Endodermal cell (in vitro differentiated cells): ENCODE measurements around the gene FARP1. TPM values are rescaled to one million over a fixed set of nuclear protein-coding genes. Genes with fewer than 3 reads are reported as not detected.
A peak's percentile ranks its signal among the peaks of the same experiment; 100 is the strongest.

ENCODE experiments used
- DNase-seq: peaks from one replicate; pipeline ENCODE4 v3.0.0-alpha.2; 2017
- H3K27ac ChIP-seq: 2 replicates; pipeline ENCODE4 v1.5.1; 2013; ENCODE audit warnings: mild to moderate bottlenecking, low read depth, low read length, moderate library complexity
- H3K27me3 ChIP-seq: 2 replicates; pipeline ENCODE4 v1.6.1; 2013; ENCODE audit warnings: mild to moderate bottlenecking, low read length, moderate library complexity; ENCODE audit not compliant: insufficient read depth, control insufficient read depth, poor library complexity, severe bottlenecking
- H3K36me3 ChIP-seq: 2 replicates; pipeline ENCODE4 v1.7.0; 2013; ENCODE audit warnings: mild to moderate bottlenecking, low read length, moderate library complexity; ENCODE audit not compliant: control insufficient read depth, insufficient read depth
- H3K4me1 ChIP-seq: one replicate; pipeline ENCODE4 v1.7.0; 2013; ENCODE audit warnings: low read length; ENCODE audit not compliant: control insufficient read depth, insufficient read depth
- H3K4me3 ChIP-seq: 2 replicates; pipeline ENCODE4 v1.5.1; 2013; ENCODE audit warnings: mild to moderate bottlenecking, low read length, moderate library complexity
- H3K9ac ChIP-seq: 2 replicates; pipeline ENCODE4 v1.6.1; 2013; ENCODE audit warnings: mild to moderate bottlenecking, low read length, moderate library complexity; ENCODE audit not compliant: poor library complexity, severe bottlenecking; ENCODE audit errors: extremely low read depth
- H3K9me3 ChIP-seq: 2 replicates; pipeline ENCODE4 v1.6.1; 2013; ENCODE audit warnings: mild to moderate bottlenecking, low read length, moderate library complexity; ENCODE audit not compliant: control insufficient read depth
- H3K27ac Mint-ChIP-seq: 2 replicates; pipeline ENCODE4 v1.8.0; 2020; ENCODE audit warnings: mixed read lengths
- H3K27me3 Mint-ChIP-seq: 2 replicates; pipeline ENCODE4 v1.8.0; 2021; ENCODE audit warnings: mild to moderate bottlenecking, mixed read lengths; ENCODE audit not compliant: insufficient read depth
- H3K36me3 Mint-ChIP-seq: 2 replicates; pipeline ENCODE4 v1.8.0; 2020; ENCODE audit warnings: low read depth, mixed read lengths
- H3K4me1 Mint-ChIP-seq: 2 replicates; pipeline ENCODE4 v1.8.0; 2020; ENCODE audit warnings: mixed read lengths
- H3K4me3 Mint-ChIP-seq: 2 replicates; pipeline ENCODE4 v1.8.0; 2020; ENCODE audit warnings: mild to moderate bottlenecking, moderate library complexity, mixed read lengths
- H3K9me3 Mint-ChIP-seq: 2 replicates; pipeline ENCODE4 v1.8.0; 2020; ENCODE audit warnings: mild to moderate bottlenecking, mixed read lengths
- WGBS, 2 experiments: methylation state at CpG; one replicate each; pipeline versions ENCODE4 v1.1.5 to v1.1.7; 2013; ENCODE audit warnings: missing lambda C conversion rate in 2 of 2, mixed read lengths in 1 of 2; ENCODE audit not compliant: insufficient coverage in 1 of 2, insufficient read length in 1 of 2; 5-methylcytosine and 5-hydroxymethylcytosine counted together
- total RNA-seq, 2 donors: library from RNA; stranded (reverse); fragmentation: NEBNext Ultra II Directional in 1 of 2; extraction: Animal tissue kit (Norgen Biotek cat#: 25700) in 1 of 2; gene quantifications; 2 replicates in 1 of 2; 3 replicates in 1 of 2; pipeline ENCODE4 v1.2.1, GENCODE V29; 2021
- TF ChIP-seq, protein P1 (sequence below): fragments of 200-600 bp; sonication (generic); conservative IDR thresholded peaks from 2 replicates; pipeline ENCODE4 v1.5.0; 2021; ENCODE audit warnings: antibody characterized with exemption, mild to moderate bottlenecking

The FARP1 gene
- total RNA-seq, 2 donors from 2014 or later = 237 to 319 TPM

GRCh38 chr13:98279473-98280175, 136.7 kb downstream of the FARP1 start:
- no peak overlapping the region for H3K4me3 Mint-ChIP-seq
- H3K27ac Mint-ChIP-seq = peak overlapping the region; percentile 31
- H3K9me3 Mint-ChIP-seq = no peaks in the 10 kb centered on the region
- TF ChIP-seq, protein P1, sequence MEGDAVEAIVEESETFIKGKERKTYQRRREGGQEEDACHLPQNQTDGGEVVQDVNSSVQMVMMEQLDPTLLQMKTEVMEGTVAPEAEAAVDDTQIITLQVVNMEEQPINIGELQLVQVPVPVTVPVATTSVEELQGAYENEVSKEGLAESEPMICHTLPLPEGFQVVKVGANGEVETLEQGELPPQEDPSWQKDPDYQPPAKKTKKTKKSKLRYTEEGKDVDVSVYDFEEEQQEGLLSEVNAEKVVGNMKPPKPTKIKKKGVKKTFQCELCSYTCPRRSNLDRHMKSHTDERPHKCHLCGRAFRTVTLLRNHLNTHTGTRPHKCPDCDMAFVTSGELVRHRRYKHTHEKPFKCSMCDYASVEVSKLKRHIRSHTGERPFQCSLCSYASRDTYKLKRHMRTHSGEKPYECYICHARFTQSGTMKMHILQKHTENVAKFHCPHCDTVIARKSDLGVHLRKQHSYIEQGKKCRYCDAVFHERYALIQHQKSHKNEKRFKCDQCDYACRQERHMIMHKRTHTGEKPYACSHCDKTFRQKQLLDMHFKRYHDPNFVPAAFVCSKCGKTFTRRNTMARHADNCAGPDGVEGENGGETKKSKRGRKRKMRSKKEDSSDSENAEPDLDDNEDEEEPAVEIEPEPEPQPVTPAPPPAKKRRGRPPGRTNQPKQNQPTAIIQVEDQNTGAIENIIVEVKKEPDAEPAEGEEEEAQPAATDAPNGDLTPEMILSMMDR = no peak
- H3K27ac ChIP-seq = peak overlapping the region; percentile 47
- no peak overlapping the region for H3K9ac ChIP-seq
- no peaks in the 10 kb centered on the region for H3K9me3 ChIP-seq
- peaks cover 12% of the 10 kb centered on the region for H3K36me3 ChIP-seq
- peak; percentile 72 for DNase-seq
- peaks cover 37% of the 10 kb centered on the region for H3K4me1 Mint-ChIP-seq
- H3K27me3 Mint-ChIP-seq = no peaks in the 10 kb centered on the region
- H3K36me3 Mint-ChIP-seq = no peaks in the 10 kb centered on the region
- H3K4me3 ChIP-seq = no peak overlapping the region
- H3K4me1 ChIP-seq = peaks cover 30% of the 10 kb centered on the region
- no peaks in the 10 kb centered on the region for H3K27me3 ChIP-seq
- 93 to 94% methylated on average over 11 to 13 of the region's 13 CpGs for WGBS, 2 experiments

GRCh38 chr13:98280176-98280510, 137.2 kb downstream of the FARP1 start:
- Histone ChIP-seq H3K27me3 (no peaks in the 10 kb centered on the region), H3K9me3 (no peaks in the 10 kb centered on the region), H3K4me3 (no peak overlapping the region), H3K4me1 (peaks cover 29% of the 10 kb centered on the region), H3K27ac (peak overlapping the region; percentile 47), H3K9ac (peak overlapping the region; percentile 18), H3K36me3 (peaks cover 12% of the 10 kb centered on the region)
- DNase-seq = no peak
- peak overlapping the region; percentile 31 for H3K27ac Mint-ChIP-seq
- no peaks in the 10 kb centered on the region for H3K36me3 Mint-ChIP-seq
- TF ChIP-seq, protein P1 = no peak
- H3K9me3 Mint-ChIP-seq = no peaks in the 10 kb centered on the region
- H3K27me3 Mint-ChIP-seq = no peaks in the 10 kb centered on the region
- H3K4me3 Mint-ChIP-seq = no peak overlapping the region
- peaks cover 32% of the 10 kb centered on the region for H3K4me1 Mint-ChIP-seq
- 80 to 81% methylated on average over 10 of the region's 10 CpGs for WGBS, 2 experiments

DNA sequence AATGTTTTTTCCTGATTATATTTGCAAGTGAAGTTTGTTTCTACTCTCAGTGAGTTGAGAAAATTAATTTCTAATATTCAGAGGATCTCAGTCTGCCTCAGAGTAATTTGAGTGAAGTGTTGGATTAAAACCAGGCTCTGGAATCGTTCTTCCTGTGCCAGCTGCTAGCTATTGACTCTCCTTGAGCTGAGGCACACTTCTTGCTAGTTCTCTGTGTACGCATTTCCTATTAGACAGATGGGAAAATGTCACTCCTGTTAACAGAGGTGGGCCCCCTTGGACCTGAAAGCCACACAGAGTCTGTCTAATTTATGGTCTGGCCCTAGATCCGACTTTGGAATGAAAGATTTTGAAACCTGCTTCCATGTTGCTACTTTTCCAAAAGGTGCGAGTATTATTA, 141.8 kb downstream of the FARP1 start:
- Mint-ChIP-seq H3K9me3 (no peaks in the 10 kb centered on the region), H3K4me1 (peaks cover 21% of the 10 kb centered on the region), H3K27ac (no peak overlapping the region), H3K36me3 (peaks cover 18% of the 10 kb centered on the region), H3K27me3 (no peaks in the 10 kb centered on the region), H3K4me3 (no peak overlapping the region)
- H3K4me1 ChIP-seq = peaks cover 17% of the 10 kb centered on the region
- peak overlapping the region; percentile 82 for H3K27ac ChIP-seq
- peak overlapping the region; percentile 16 for H3K9ac ChIP-seq
- H3K36me3 ChIP-seq = peaks cover 40% of the 10 kb centered on the region
- H3K4me3 ChIP-seq = peak overlapping the region; percentile 5
- TF ChIP-seq, protein P1 = no peak
- no peak for DNase-seq
- H3K9me3 ChIP-seq = no peaks in the 10 kb centered on the region
- WGBS, 2 experiments = 88 to 93% methylated on average over 4 of the region's 4 CpGs
- no peaks in the 10 kb centered on the region for H3K27me3 ChIP-seq
